ENCODE measurements around the gene RFX4. TPM values are rescaled to one million over a fixed set of nuclear protein-coding genes. Genes with fewer than 3 reads are reported as not detected.

RFX4 gene
- total RNA-seq, 1 donor from 2014 or later = 3.4 TPM

- Mint-ChIP-seq H3K4me3 (peak within 1 kb of the TSS; percentile 96), H3K4me1 (peaks cover 52% of the 10 kb centered on the region)
- TF ChIP-seq EZH2 (IDR thresholded peaks at IDR 0.05) = no peak
- TF ChIP-seq, protein P1, sequence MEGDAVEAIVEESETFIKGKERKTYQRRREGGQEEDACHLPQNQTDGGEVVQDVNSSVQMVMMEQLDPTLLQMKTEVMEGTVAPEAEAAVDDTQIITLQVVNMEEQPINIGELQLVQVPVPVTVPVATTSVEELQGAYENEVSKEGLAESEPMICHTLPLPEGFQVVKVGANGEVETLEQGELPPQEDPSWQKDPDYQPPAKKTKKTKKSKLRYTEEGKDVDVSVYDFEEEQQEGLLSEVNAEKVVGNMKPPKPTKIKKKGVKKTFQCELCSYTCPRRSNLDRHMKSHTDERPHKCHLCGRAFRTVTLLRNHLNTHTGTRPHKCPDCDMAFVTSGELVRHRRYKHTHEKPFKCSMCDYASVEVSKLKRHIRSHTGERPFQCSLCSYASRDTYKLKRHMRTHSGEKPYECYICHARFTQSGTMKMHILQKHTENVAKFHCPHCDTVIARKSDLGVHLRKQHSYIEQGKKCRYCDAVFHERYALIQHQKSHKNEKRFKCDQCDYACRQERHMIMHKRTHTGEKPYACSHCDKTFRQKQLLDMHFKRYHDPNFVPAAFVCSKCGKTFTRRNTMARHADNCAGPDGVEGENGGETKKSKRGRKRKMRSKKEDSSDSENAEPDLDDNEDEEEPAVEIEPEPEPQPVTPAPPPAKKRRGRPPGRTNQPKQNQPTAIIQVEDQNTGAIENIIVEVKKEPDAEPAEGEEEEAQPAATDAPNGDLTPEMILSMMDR (IDR thresholded peaks at IDR 0.05) = peak; percentile 27
- no peak for TF ChIP-seq EZH2phosphoT487 (IDR thresholded peaks at IDR 0.05)
Observed at GRCh38 chr12:106774005-106774807, 191.4 kb downstream of the RFX4 start, which contains the start of gene RIC8B. RIC8B (plus strand) TSS chr12:106774682; CDS start chr12:106774746, 64 bp downstream.

GRCh38 chr12:106774808-106775524 is 192.2 kb downstream of the RFX4 start:
- DNase-seq (ENCODE audit: low spot score) = no peak
- Mint-ChIP-seq H3K9me3 (no peaks in the 10 kb centered on the region), H3K4me3 (peak overlapping the region; percentile 96), H3K27me3 (ENCODE audit: insufficient read depth, low read depth) (peaks cover 6% of the 10 kb centered on the region), H3K27ac (peak overlapping the region; percentile 85), H3K4me1 (peaks cover 44% of the 10 kb centered on the region), H3K36me3 (peaks cover 13% of the 10 kb centered on the region)
- peaks cover 27% of the 10 kb centered on the region for H3F3A ChIP-seq (ENCODE audit: low read depth)
- H3K27me3 ChIP-seq = no peaks in the 10 kb centered on the region
- H3K9me3 ChIP-seq (ENCODE audit: low read depth) = no peaks in the 10 kb centered on the region
- peak overlapping the region; percentile 90 for H3K27ac ChIP-seq
- H2AFZ ChIP-seq (replicated peaks) = peak overlapping the region; percentile 93
- H3K4me1 ChIP-seq = peaks cover 9% of the 10 kb centered on the region
- TF ChIP-seq, protein P1 (IDR thresholded peaks at IDR 0.05) = no peak
- no peak for TF ChIP-seq EZH2 (IDR thresholded peaks at IDR 0.05)
- TF ChIP-seq EZH2phosphoT487 (IDR thresholded peaks at IDR 0.05) = no peak
- peaks cover 34% of the 10 kb centered on the region for H4K20me1 ChIP-seq (ENCODE audit: low read depth)
- H3K9ac ChIP-seq = peak overlapping the region; percentile 62
- H3K79me2 ChIP-seq (ENCODE audit: low read depth) = peaks cover 54% of the 10 kb centered on the region
- peak overlapping the region; percentile 92 for H3K4me2 ChIP-seq
- H3K4me3 ChIP-seq = peak overlapping the region; percentile 89
- H3K36me3 ChIP-seq = no peaks in the 10 kb centered on the region

More at GRCh38 chr12:106774005-106774807, 191.4 kb downstream of the RFX4 start, which contains the start of gene RIC8B:
- DNase-seq (ENCODE audit: low spot score) = peak; percentile 99
- Mint-ChIP-seq H3K36me3 (peaks cover 13% of the 10 kb centered on the region), H3K27ac (peak within 1 kb of the TSS; percentile 99), H3K27me3 (ENCODE audit: insufficient read depth, low read depth) (peaks cover 6% of the 10 kb centered on the region), H3K9me3 (no peaks in the 10 kb centered on the region)
- Histone ChIP-seq H3K9ac (peak within 1 kb of the TSS; percentile 62), H3F3A (ENCODE audit: low read depth) (peaks cover 34% of the 10 kb centered on the region), H3K4me3 (peak within 1 kb of the TSS; percentile 89), H3K79me2 (ENCODE audit: low read depth) (peaks cover 46% of the 10 kb centered on the region), H3K4me2 (peak within 1 kb of the TSS; percentile 92), H3K36me3 (no peaks in the 10 kb centered on the region), H3K4me1 (peaks cover 16% of the 10 kb centered on the region), H3K9me3 (ENCODE audit: low read depth) (no peaks in the 10 kb centered on the region), H4K20me1 (ENCODE audit: low read depth) (peaks cover 33% of the 10 kb centered on the region), H2AFZ (replicated peaks) (peak within 1 kb of the TSS; percentile 93), H3K27ac (peak within 1 kb of the TSS; percentile 90), H3K27me3 (no peaks in the 10 kb centered on the region)

DNA sequence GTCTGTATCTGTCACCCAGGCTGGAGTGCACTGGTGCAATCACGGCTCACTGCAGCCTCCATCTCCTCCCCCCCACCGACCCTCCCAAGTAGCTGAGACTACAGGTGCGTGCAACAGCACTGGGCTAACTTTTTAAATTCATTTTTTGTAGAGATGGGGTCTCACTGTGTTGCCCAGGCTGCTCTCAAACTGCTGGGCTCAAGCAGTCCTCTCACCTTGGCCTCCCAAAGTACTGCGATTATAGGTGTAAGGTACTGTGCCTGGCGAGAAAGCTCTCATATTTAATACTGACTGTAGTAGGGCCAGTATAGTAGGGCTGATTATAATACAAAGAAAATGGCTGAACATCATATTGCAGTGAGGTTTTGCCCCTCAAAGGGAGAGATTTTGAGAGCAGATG is 194.1 kb downstream of the RFX4 start:
- H3K79me2 ChIP-seq (ENCODE audit: low read depth) = peaks cover 73% of the 10 kb centered on the region
- Mint-ChIP-seq H3K9me3 (no peaks in the 10 kb centered on the region), H3K4me1 (peaks cover 37% of the 10 kb centered on the region)

More for the DNA sequence above, 194.1 kb downstream of the RFX4 start:
- Histone ChIP-seq H3K9me3 (ENCODE audit: low read depth) (no peaks in the 10 kb centered on the region), H2AFZ (replicated peaks) (no peak overlapping the region), H3K4me1 (peaks cover 9% of the 10 kb centered on the region), H3K27me3 (no peaks in the 10 kb centered on the region), H3K27ac (no peak overlapping the region), H4K20me1 (ENCODE audit: low read depth) (peaks cover 52% of the 10 kb centered on the region), H3K4me2 (no peak overlapping the region), H3F3A (ENCODE audit: low read depth) (peaks cover 22% of the 10 kb centered on the region), H3K9ac (no peak overlapping the region), H3K4me3 (no peak overlapping the region), H3K36me3 (peaks cover 3% of the 10 kb centered on the region)
- H3K27ac Mint-ChIP-seq = no peak overlapping the region
- H3K36me3 Mint-ChIP-seq = peaks cover 17% of the 10 kb centered on the region
- H3K4me3 Mint-ChIP-seq = no peak overlapping the region
- TF ChIP-seq EZH2phosphoT487 (IDR thresholded peaks at IDR 0.05) (no peak), EZH2 (IDR thresholded peaks at IDR 0.05) (no peak)
- TF ChIP-seq, protein P1 (IDR thresholded peaks at IDR 0.05) = no peak
- peaks cover 6% of the 10 kb centered on the region for H3K27me3 Mint-ChIP-seq (ENCODE audit: insufficient read depth, low read depth)
- no peak for DNase-seq (ENCODE audit: low spot score)

All from neural progenitor cell (in vitro differentiated cells).